T-helper 17 cell (primary cell): Measurements from ENCODE around the gene SMC1B. TPM values are rescaled to one million over a fixed set of nuclear protein-coding genes. Genes with fewer than 3 reads are reported as not detected.
A peak's percentile ranks its signal among the peaks of the same experiment; 100 is the strongest.
"Not testable (repeated sequence)": the region's sequence is repeated elsewhere in the genome, so short reads cannot be mapped to it uniquely, and the experiment has no call there.

Experiments
- ATAC-seq: fragments of 150-1000 bp; cut with Tn5 transposase; 2 replicates; pipeline ENCODE4 v1.10.0; 2021; ENCODE audit warnings: mild to moderate bottlenecking, moderate library complexity
- DNase-seq, 3 donors: peaks; one replicate each; pipeline versions ENCODE4 v3.0.0 to v3.0.0-alpha.2; 2020 to 2021
- H3K9me3 ChIP-seq: one replicate; pipeline ENCODE4 v1.7.0; 2013; ENCODE audit warnings: low read length, mild to moderate bottlenecking; ENCODE audit not compliant: control insufficient read depth, poor library complexity, severe bottlenecking
- H3K27ac Mint-ChIP-seq: one replicate; pipeline ENCODE4 v1.8.0; 2022; ENCODE audit warnings: mild to moderate bottlenecking, moderate library complexity, mixed read lengths
- H3K27me3 Mint-ChIP-seq: one replicate; pipeline ENCODE4 v1.8.0; 2022; ENCODE audit warnings: mixed read lengths
- H3K36me3 Mint-ChIP-seq: one replicate; pipeline ENCODE4 v1.8.0; 2022; ENCODE audit warnings: low read depth, mixed read lengths
- H3K4me1 Mint-ChIP-seq: one replicate; pipeline ENCODE4 v1.8.0; 2022; ENCODE audit warnings: mild to moderate bottlenecking, mixed read lengths
- H3K4me3 Mint-ChIP-seq: one replicate; pipeline ENCODE4 v1.8.0; 2022; ENCODE audit warnings: mild to moderate bottlenecking, moderate library complexity, mixed read lengths
- total RNA-seq, 4 donors: library from RNA in 2 of 4; stranded (reverse) in 2 of 4; gene quantifications; one replicate each; pipeline ENCODE4 v1.2.3 and lab custom pipeline; 2022 to 2026

The SMC1B gene
- total RNA-seq, 2 donors from 2014 or later = 0.17 TPM; not detected in 1

- Mint-ChIP-seq H3K27ac (no peak overlapping the region), H3K4me3 (no peak overlapping the region), H3K27me3 (peaks cover 8% of the 10 kb centered on the region), H3K4me1 (no peaks in the 10 kb centered on the region), H3K36me3 (no peaks in the 10 kb centered on the region)
- DNase-seq (no peak), ATAC-seq (no peak)
- no peaks in the 10 kb centered on the region for H3K9me3 ChIP-seq
Observed at GRCh38 chr22:45389546-45389945, 23.9 kb downstream of the SMC1B start.

DNA sequence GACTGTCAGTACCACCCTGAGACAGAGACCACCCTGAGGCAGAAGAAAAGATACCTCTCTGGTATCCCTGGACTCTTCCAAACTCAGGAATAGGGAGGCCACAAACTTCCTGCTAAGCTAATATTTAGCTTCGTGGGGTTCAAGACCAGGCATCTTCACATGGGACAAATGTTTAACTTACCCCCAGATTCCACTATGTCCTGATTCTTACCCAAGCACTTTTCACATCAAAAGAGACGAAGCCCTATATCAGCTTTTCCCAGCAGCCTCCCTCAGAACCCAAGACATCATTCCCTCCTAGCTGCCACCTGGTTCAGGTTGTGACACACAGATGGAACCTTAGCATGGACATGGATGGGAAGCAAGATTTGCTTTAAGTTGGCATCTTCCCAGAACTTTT lies 32.1 kb downstream of the SMC1B start:
- Mint-ChIP-seq H3K4me1 (no peaks in the 10 kb centered on the region), H3K27me3 (peaks cover 9% of the 10 kb centered on the region), H3K27ac (no peak overlapping the region), H3K36me3 (no peaks in the 10 kb centered on the region), H3K4me3 (no peak overlapping the region)
- no peaks in the 10 kb centered on the region for H3K9me3 ChIP-seq
- no peak for DNase-seq
- no peak for ATAC-seq

GRCh38 chr22:45376703-45377102 lies 36.7 kb downstream of the SMC1B start:
- no peaks in the 10 kb centered on the region for H3K27me3 Mint-ChIP-seq
- H3K27ac Mint-ChIP-seq = no peak overlapping the region
- no peaks in the 10 kb centered on the region for H3K36me3 Mint-ChIP-seq
- H3K9me3 ChIP-seq = no peaks in the 10 kb centered on the region
- H3K4me3 Mint-ChIP-seq = no peak overlapping the region
- no peaks in the 10 kb centered on the region for H3K4me1 Mint-ChIP-seq
- DNase-seq = no peak
- ATAC-seq = no peak

GRCh38 chr22:45376009-45376408 lies 37.4 kb downstream of the SMC1B start:
- Mint-ChIP-seq H3K36me3 (no peaks in the 10 kb centered on the region), H3K27me3 (peaks cover under 1% of the 10 kb centered on the region), H3K4me1 (no peaks in the 10 kb centered on the region), H3K27ac (no peak overlapping the region), H3K4me3 (no peak overlapping the region)
- ATAC-seq (no peak), DNase-seq (no peak)
- no peaks in the 10 kb centered on the region for H3K9me3 ChIP-seq

DNA sequence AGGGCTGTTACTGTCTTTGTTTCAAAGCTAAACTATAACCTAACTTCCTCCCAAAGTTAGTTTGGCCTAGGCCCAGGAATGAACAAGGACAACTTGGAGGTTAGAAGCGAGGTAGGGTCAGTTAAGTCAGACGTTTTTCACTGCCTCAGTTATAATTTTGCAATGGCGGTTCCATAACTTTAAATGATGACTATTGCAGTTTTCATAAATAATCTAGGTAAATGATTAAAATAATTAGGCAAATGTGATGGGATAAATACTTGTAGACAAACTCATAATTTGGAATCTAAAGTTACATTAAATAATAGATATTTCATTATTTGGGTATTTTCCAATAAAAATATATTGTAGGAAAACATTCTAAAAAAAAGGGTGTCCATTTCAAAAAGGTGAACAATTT lies 39.8 kb downstream of the SMC1B start:
- H3K4me1 Mint-ChIP-seq, ATAC-seq: not testable (repeated sequence)

DNA sequence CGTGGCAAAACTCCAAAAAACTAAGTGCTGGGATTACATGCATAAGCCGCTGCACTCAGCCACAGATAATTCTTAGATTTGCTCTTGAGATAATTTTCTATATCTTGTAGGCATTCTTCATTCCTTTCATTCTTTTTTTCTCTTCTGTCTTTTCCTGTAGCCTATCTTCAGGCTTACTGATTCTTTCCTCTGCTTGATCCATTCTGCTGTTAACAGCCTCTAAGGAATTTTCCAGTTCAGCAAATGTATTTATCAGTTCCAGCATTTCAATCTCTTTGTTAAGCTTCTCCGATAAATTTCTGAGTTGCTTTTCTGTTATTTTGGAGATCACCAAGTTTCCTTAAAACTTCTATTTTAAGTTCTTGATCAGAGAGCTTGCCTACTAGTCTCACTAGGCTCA lies 46.7 kb downstream of the SMC1B start:
- Mint-ChIP-seq H3K4me3 (no peak overlapping the region), H3K27me3 (peaks cover 13% of the 10 kb centered on the region), H3K36me3 (no peaks in the 10 kb centered on the region), H3K27ac (no peak overlapping the region), H3K4me1 (no peaks in the 10 kb centered on the region)
- no peak for DNase-seq
- peaks cover 2% of the 10 kb centered on the region for H3K9me3 ChIP-seq
- no peak for ATAC-seq

More for the DNA sequence above, 39.8 kb downstream of the SMC1B start:
- not testable (repeated sequence) for H3K27ac Mint-ChIP-seq, H3K9me3 ChIP-seq, H3K27me3 Mint-ChIP-seq, H3K4me3 Mint-ChIP-seq, H3K36me3 Mint-ChIP-seq, DNase-seq

DNA sequence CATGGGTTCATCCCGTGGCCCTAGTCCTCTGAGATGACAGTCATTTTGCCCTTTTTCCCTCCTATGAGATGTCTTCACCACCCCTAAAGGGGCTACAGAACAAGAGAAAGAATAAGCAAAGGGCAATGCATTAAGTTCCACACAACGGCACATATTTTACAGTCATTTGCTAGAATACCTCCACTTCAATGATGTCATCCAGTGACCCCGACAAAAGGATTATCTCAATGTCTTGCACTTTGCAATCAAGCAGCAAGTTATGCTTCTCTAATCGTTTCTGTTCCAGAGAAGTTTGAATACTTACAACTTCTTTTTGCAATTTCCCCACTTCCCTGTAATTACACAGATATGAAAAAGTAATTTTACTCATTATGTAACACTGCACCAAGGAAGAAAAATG lies 53.8 kb downstream of the SMC1B start:
- no peak for ATAC-seq
- H3K27ac Mint-ChIP-seq = no peak overlapping the region
- peaks cover 7% of the 10 kb centered on the region for H3K27me3 Mint-ChIP-seq
- no peak for DNase-seq
- H3K4me3 Mint-ChIP-seq = no peak overlapping the region
- H3K36me3 Mint-ChIP-seq = no peaks in the 10 kb centered on the region
- no peaks in the 10 kb centered on the region for H3K4me1 Mint-ChIP-seq
- no peaks in the 10 kb centered on the region for H3K9me3 ChIP-seq

- H3K36me3 Mint-ChIP-seq = no peaks in the 10 kb centered on the region
Observed at GRCh38 chr22:45358127-45358526, 55.3 kb downstream of the SMC1B start.

DNA sequence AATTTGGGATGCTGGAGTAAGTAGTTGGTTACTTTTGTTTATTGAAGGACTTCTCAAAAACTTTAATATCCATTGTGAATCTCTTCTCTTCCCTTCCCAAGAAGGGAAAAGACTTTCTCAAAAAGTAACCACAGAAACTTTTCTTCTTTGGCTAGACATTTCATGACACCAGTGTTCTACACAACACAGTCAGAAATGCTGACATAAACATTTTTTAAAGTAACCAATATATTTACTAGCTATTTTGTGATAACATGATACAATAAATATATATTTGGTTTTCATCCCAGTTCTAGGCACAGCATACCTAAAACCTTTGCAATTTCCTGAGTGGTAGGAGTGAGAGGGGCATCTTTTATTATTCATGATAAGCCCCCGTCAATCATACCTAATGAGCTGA lies 55.9 kb downstream of the SMC1B start:
- no peak overlapping the region for H3K4me3 Mint-ChIP-seq
- DNase-seq (no peak), ATAC-seq (no peak)
- peaks cover 6% of the 10 kb centered on the region for H3K27me3 Mint-ChIP-seq
- no peaks in the 10 kb centered on the region for H3K9me3 ChIP-seq
- H3K27ac Mint-ChIP-seq = no peak overlapping the region
- no peaks in the 10 kb centered on the region for H3K4me1 Mint-ChIP-seq
- no peaks in the 10 kb centered on the region for H3K36me3 Mint-ChIP-seq

More at GRCh38 chr22:45358127-45358526, 55.3 kb downstream of the SMC1B start:
- no peak overlapping the region for H3K27ac Mint-ChIP-seq
- H3K27me3 Mint-ChIP-seq = peaks cover 7% of the 10 kb centered on the region
- no peak for ATAC-seq
- H3K9me3 ChIP-seq = no peaks in the 10 kb centered on the region
- no peak for DNase-seq
- H3K4me1 Mint-ChIP-seq = no peaks in the 10 kb centered on the region
- no peak overlapping the region for H3K4me3 Mint-ChIP-seq

DNA sequence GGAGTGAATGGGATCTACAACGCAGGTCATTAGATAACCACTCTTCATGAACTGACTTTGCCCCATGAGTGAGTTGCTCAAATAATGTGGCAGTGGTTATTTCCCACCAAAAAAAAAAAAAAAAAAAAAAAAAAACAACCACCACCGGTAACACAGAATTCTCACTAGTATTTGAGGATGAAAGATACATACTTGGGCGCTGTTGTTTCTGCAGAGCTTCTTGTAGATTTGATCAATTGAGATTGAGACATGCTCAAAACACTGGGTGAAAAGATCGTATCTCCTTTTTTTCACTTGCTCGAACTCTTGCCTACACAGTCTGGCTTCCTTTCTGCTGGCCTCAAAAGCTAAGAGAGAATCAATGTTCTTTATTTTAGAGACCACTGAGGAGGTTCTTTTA lies 59.6 kb downstream of the SMC1B start:
- no peaks in the 10 kb centered on the region for H3K27me3 Mint-ChIP-seq
- ATAC-seq (no peak), DNase-seq (no peak)
- H3K4me1 Mint-ChIP-seq = peaks cover 4% of the 10 kb centered on the region
- H3K9me3 ChIP-seq = no peaks in the 10 kb centered on the region
- peaks cover 3% of the 10 kb centered on the region for H3K36me3 Mint-ChIP-seq
- no peak overlapping the region for H3K27ac Mint-ChIP-seq
- H3K4me3 Mint-ChIP-seq = no peak overlapping the region

GRCh38 chr22:45352757-45353156 lies 60.6 kb downstream of the SMC1B start:
- H3K27ac Mint-ChIP-seq, H3K36me3 Mint-ChIP-seq, DNase-seq, H3K4me3 Mint-ChIP-seq, H3K9me3 ChIP-seq, ATAC-seq, H3K4me1 Mint-ChIP-seq, H3K27me3 Mint-ChIP-seq: not testable (repeated sequence)

GRCh38 chr22:45351956-45352355 lies 61.4 kb downstream of the SMC1B start:
- no peaks in the 10 kb centered on the region for H3K9me3 ChIP-seq
- no peak for DNase-seq
- Mint-ChIP-seq H3K4me3 (no peak overlapping the region), H3K36me3 (peaks cover 3% of the 10 kb centered on the region), H3K27me3 (no peaks in the 10 kb centered on the region), H3K4me1 (peaks cover 4% of the 10 kb centered on the region), H3K27ac (no peak overlapping the region)
- ATAC-seq = no peak

- Mint-ChIP-seq H3K27me3 (no peaks in the 10 kb centered on the region), H3K36me3 (peaks cover 7% of the 10 kb centered on the region), H3K4me3 (no peak overlapping the region), H3K4me1 (peaks cover 4% of the 10 kb centered on the region), H3K27ac (no peak overlapping the region)
- no peaks in the 10 kb centered on the region for H3K9me3 ChIP-seq
- ATAC-seq = no peak
- DNase-seq = no peak
Observed at GRCh38 chr22:45349916-45350315, 63.5 kb downstream of the SMC1B start.

- H3K27ac Mint-ChIP-seq = peak overlapping the region; percentile 75
- H3K4me1 Mint-ChIP-seq = peaks cover 5% of the 10 kb centered on the region
- H3K27me3 Mint-ChIP-seq = no peaks in the 10 kb centered on the region
- ATAC-seq (no peak), DNase-seq (no peak)
- peaks cover 8% of the 10 kb centered on the region for H3K36me3 Mint-ChIP-seq
- H3K9me3 ChIP-seq = no peaks in the 10 kb centered on the region
- no peak overlapping the region for H3K4me3 Mint-ChIP-seq
Observed at GRCh38 chr22:45344334-45344733, 69.1 kb downstream of the SMC1B start.
